Natural killer cell (primary cell): ENCODE data around the gene NFX1. TPM values are rescaled to one million over a fixed set of nuclear protein-coding genes. Genes with fewer than 3 reads are reported as not detected.
A peak's percentile ranks its signal among the peaks of the same experiment; 100 is the strongest.

Experiments used
- ATAC-seq, 3 donors: fragments of 150-1000 bp in 2 of 3; fragments of 200-7000 bp in 1 of 3; cut with Tn5 transposase; 1 replicate in 1 of 3; 2 replicates in 2 of 3; pipeline ENCODE4 v1.10.0; 2021; ENCODE audit warnings: mild to moderate bottlenecking in 2 of 3, moderate library complexity in 2 of 3
- DNase-seq, 2 donors: peaks; one replicate each; pipeline versions ENCODE4 v3.0.0 to v3.0.0-alpha.2; 2013 to 2021; ENCODE audit warnings: mixed read lengths in 1 of 2
- H3K27ac ChIP-seq: one replicate; pipeline ENCODE4 v1.5.1; 2013; ENCODE audit warnings: mild to moderate bottlenecking, low read length
- H3K27me3 ChIP-seq: one replicate; pipeline ENCODE4 v1.6.1; 2013; ENCODE audit warnings: low read length; ENCODE audit not compliant: control insufficient read depth, insufficient read depth
- H3K36me3 ChIP-seq: one replicate; pipeline ENCODE4 v1.6.1; 2013; ENCODE audit warnings: low read length; ENCODE audit not compliant: control insufficient read depth, insufficient read depth
- H3K4me1 ChIP-seq: one replicate; pipeline ENCODE4 v1.6.1; 2013; ENCODE audit warnings: low read length; ENCODE audit not compliant: control insufficient read depth, insufficient read depth
- H3K4me3 ChIP-seq: one replicate; pipeline ENCODE4 v1.5.1; 2013; ENCODE audit warnings: low read length
- H3K9me3 ChIP-seq: one replicate; pipeline ENCODE4 v1.6.1; 2013; ENCODE audit warnings: low read length; ENCODE audit not compliant: control insufficient read depth, insufficient read depth
- H3K27ac Mint-ChIP-seq, 2 donors: one replicate each; pipeline ENCODE4 v1.8.0; 2022; ENCODE audit warnings: mild to moderate bottlenecking in 2 of 2, mixed read lengths in 2 of 2, moderate library complexity in 1 of 2
- H3K27me3 Mint-ChIP-seq, 2 donors: one replicate each; pipeline ENCODE4 v1.8.0; 2022; ENCODE audit warnings: low read depth in 2 of 2, mixed read lengths in 2 of 2
- H3K36me3 Mint-ChIP-seq: one replicate; pipeline ENCODE4 v1.8.0; 2022; ENCODE audit warnings: mixed read lengths
- H3K4me1 Mint-ChIP-seq, 2 donors: one replicate each; pipeline ENCODE4 v1.8.0; 2022; ENCODE audit warnings: mixed read lengths in 2 of 2
- H3K4me3 Mint-ChIP-seq: one replicate; pipeline ENCODE4 v1.8.0; 2022; ENCODE audit warnings: mild to moderate bottlenecking, moderate library complexity, mixed read lengths
- H3K9me3 Mint-ChIP-seq, 2 donors: one replicate each; pipeline ENCODE4 v1.8.0; 2022; ENCODE audit warnings: mixed read lengths in 2 of 2
- WGBS: methylation state at CpG from one replicate; pipeline ENCODE4 v1.1.7; 2013; ENCODE audit warnings: missing lambda C conversion rate; ENCODE audit not compliant: insufficient coverage; 5-methylcytosine and 5-hydroxymethylcytosine counted together
- intact Hi-C: fragments of 100-400 bp; cut with micrococcal nuclease; formaldehyde crosslinking; loops from one replicate; pipeline ENCODE4 v1.14.2; 2022
- total RNA-seq, 4 donors: library from RNA; stranded (reverse); fragments of 120-200 nt in 1 of 4; gene quantifications; one replicate each; pipeline versions ENCODE4 v1.2.3 to v1.2.4, GENCODE V29; 2013 to 2022
- TF ChIP-seq, protein P1 (sequence below): fragments of 200-600 bp; IDR thresholded peaks from one replicate; pipeline ENCODE4 v1.8.0; 2022; ENCODE audit warnings: antibody characterized with exemption

The NFX1 gene
- total RNA-seq, 3 donors from 2014 or later (not counting 1 experiment from before 2014, with no cell fraction given), result 33.0 to 38.8 (median 38.5) TPM

DNA sequence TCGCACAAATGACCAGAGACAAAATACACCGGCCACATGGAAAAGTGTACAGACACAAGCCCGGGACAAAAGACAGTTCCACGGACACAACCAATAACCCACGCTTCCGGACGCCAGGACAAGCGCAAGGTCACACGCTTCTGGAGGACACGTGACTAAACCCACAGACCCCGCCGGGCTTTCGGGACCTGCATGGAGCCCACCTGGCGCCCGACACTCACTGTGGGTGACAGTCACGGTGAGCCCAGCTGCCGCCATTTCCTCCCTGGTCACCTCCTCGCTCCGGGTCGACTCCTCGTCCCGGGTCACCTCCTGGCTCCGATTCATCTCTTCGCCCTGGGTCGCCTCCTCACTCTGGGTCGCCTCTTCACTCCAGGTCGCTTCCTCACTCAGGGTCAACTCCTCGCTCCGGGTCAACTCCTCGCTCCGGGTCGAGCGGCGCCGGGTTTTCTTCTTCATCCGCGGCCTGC, 26.3 kb upstream of the NFX1 start:
- Histone ChIP-seq H3K27me3 (no peaks in the 10 kb centered on the region), H3K9me3 (no peaks in the 10 kb centered on the region), H3K4me3 (peak overlapping the region; percentile 96), H3K36me3 (peaks cover 34% of the 10 kb centered on the region), H3K27ac (peak overlapping the region; percentile 87), H3K4me1 (peaks cover 22% of the 10 kb centered on the region)
- TF ChIP-seq, protein P1, sequence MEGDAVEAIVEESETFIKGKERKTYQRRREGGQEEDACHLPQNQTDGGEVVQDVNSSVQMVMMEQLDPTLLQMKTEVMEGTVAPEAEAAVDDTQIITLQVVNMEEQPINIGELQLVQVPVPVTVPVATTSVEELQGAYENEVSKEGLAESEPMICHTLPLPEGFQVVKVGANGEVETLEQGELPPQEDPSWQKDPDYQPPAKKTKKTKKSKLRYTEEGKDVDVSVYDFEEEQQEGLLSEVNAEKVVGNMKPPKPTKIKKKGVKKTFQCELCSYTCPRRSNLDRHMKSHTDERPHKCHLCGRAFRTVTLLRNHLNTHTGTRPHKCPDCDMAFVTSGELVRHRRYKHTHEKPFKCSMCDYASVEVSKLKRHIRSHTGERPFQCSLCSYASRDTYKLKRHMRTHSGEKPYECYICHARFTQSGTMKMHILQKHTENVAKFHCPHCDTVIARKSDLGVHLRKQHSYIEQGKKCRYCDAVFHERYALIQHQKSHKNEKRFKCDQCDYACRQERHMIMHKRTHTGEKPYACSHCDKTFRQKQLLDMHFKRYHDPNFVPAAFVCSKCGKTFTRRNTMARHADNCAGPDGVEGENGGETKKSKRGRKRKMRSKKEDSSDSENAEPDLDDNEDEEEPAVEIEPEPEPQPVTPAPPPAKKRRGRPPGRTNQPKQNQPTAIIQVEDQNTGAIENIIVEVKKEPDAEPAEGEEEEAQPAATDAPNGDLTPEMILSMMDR, result no peak
- Mint-ChIP-seq H3K27me3 (no peaks in the 10 kb centered on the region), H3K36me3 (peaks cover 6% of the 10 kb centered on the region), H3K4me1 (peaks cover 40 to 41% of the 10 kb centered on the region in 2 donors), H3K27ac (peak overlapping the region; percentile 93 to 95), H3K4me3 (peak overlapping the region; percentile 84), H3K9me3 (no peaks in the 10 kb centered on the region)
- intact Hi-C loops, result loop anchor here (1.0 to 10.0 kb wide), 6 partner anchors 26 to 239 kb away; partner anchors contain the start of genes B4GALT1, DNAJA1, NFX1 and NOL6
- ATAC-seq (peak; percentile 1 to 5 (median 2)), DNase-seq (peak; percentile 51 to 63)
- under 1% methylated on average over 37 of the region's 37 CpGs for WGBS

DNA sequence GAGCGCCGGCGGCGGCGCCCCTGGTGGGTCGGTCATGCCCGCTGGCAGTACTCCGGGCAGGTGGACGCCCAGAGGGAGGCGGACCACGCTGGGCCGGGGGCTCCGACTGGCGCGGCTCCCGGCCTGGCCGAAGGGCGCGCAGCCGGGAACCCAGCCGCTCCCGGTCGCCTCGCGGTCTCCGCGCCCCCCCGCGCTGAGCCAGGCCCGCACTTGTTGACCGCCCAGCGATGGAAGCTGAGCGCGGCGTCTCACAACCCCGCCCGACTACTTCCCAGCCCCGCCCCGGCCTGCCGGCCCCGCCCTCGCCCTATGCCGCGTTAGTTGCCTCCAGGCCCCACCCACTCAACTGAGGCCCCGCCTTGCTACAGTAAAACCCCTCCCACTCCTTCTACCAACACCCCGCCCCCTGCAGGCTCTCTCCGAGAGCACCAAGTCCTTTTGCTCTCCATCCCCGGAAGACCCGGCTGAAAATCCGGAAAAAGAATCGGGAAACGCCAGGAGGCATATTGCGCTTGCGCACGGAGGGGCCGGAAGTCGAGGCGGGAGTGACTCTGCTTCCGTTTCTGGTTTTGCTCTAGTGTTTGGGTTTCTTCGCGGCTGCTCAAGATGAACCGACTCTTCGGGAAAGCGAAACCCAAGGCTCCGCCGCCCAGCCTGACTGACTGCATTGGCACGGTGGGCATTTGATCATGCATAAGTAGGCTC, 25.7 kb upstream of the NFX1 start, which contains the start of the genes BAG1 and CHMP5:
TSS of gene BAG1 (minus strand) at position 236 of the 705 bp plus-strand sequence.
TSS of gene CHMP5 (plus strand) at position 577 of the 705 bp plus-strand sequence. CDS start at position 607, 30 bp downstream.
- H3K9me3 Mint-ChIP-seq, result no peaks in the 10 kb centered on the region
- no peaks in the 10 kb centered on the region for H3K27me3 Mint-ChIP-seq
- Histone ChIP-seq H3K4me1 (peaks cover 22% of the 10 kb centered on the region), H3K27ac (peak within 1 kb of the TSS; percentile 91), H3K36me3 (peaks cover 31% of the 10 kb centered on the region), H3K4me3 (peak within 1 kb of the TSS; percentile 96), H3K27me3 (no peaks in the 10 kb centered on the region), H3K9me3 (no peaks in the 10 kb centered on the region)
- intact Hi-C loops, result loop anchor here (1.0 to 10.0 kb wide), 6 partner anchors 26 to 240 kb away; partner anchors contain the start of genes B4GALT1, DNAJA1, NFX1 and NOL6
- peaks cover 40 to 41% of the 10 kb centered on the region in 2 donors for H3K4me1 Mint-ChIP-seq
- peak within 1 kb of the TSS; percentile 84 for H3K4me3 Mint-ChIP-seq
- TF ChIP-seq, protein P1, result no peak
- peak; percentile 97 to 99 for DNase-seq
- H3K36me3 Mint-ChIP-seq, result peaks cover 2% of the 10 kb centered on the region
- peak; percentile 91 to 99 (median 93) for ATAC-seq
- 0% methylated on average over 67 of the region's 67 CpGs for whole genome bisulfite sequencing
- H3K27ac Mint-ChIP-seq, result peak within 1 kb of the TSS; percentile 93 to 95

DNA sequence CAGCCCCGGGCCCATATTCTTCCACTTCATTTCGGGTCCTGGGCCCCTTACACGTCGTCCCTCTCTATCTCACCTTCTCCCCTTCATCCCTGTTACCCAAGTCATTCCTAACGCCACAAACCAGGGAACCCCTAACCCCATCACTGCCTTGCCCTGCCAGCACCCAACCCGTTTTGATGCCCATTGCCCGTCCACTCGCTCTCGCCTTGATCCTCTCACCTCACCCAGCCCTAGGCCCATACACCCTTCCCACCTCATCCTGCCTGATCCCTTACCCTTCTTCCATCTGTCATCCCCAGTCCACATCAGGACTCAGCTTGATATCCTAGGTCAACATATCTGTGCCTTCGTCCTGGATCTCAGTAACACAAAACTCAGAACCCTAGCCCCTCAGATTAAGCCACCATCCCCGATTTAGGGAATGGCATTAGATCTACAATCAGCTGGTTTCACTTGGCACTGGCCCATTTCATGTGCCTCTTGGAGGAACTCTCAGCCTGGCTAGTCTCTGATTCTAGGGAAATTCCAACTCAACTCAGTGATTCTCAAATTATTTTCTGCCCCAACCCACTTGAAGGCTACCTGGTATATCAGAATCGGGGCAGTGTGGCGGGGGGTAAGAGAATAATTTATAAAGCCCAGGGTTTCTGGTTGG, 25.0 kb upstream of the NFX1 start:
- H3K36me3 Mint-ChIP-seq, result no peaks in the 10 kb centered on the region
- H3K27me3 Mint-ChIP-seq, result no peaks in the 10 kb centered on the region
- peak overlapping the region; percentile 91 for H3K27ac ChIP-seq
- H3K4me1 ChIP-seq, result peaks cover 22% of the 10 kb centered on the region
- TF ChIP-seq, protein P1, result no peak
- H3K27me3 ChIP-seq, result no peaks in the 10 kb centered on the region
- DNase-seq (peak; percentile 22 to 42), ATAC-seq (no peak)
- H3K4me1 Mint-ChIP-seq, result peaks cover 40 to 41% of the 10 kb centered on the region in 2 donors
- WGBS, result 13% methylated on average over 11 of the region's 13 CpGs
- H3K27ac Mint-ChIP-seq, result peak overlapping the region; percentile 93 to 95
- intact Hi-C loops, result loop anchor here (2.0 to 10.0 kb wide), 2 partner anchors 209 to 241 kb away; partner anchors contain the start of genes DNAJA1 and NOL6
- H3K36me3 ChIP-seq, result peaks cover 26% of the 10 kb centered on the region
- H3K4me3 Mint-ChIP-seq, result peak overlapping the region; percentile 84
- no peaks in the 10 kb centered on the region for H3K9me3 ChIP-seq
- H3K4me3 ChIP-seq, result peak overlapping the region; percentile 53
- no peaks in the 10 kb centered on the region for H3K9me3 Mint-ChIP-seq
